Measurements from ENCODE around the gene OTOF. TPM values are rescaled to one million over a fixed set of nuclear protein-coding genes. Genes with fewer than 3 reads are reported as not detected.

OTOF gene
- total and polyA plus RNA-seq, 4 donors = 0.03 to 0.09 (median 0.08) TPM; not detected in 1

DNA sequence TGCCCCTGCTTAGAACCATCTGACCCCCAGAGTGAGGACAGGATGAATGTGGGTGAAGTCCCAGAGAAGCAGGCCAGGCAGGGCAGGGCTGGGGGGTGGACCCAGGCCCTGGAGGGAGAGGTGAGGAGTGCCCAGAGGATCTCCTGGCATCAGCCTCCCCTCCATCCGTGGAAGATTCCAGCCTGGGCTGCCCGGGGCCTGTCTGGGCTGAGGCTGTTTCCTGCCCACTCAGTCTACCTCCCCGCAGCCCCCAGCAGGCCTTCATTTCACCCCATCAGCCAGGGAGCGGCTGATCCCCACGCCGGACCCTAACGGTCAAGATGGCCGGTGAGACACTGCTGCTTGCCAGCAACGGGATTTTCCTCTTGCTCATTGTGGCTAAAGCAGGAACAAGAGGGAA is 35.3 kb upstream of the OTOF start:
- WGBS, 2 donors = 82 to 94% methylated on average over 9 of the region's 9 CpGs
- Histone ChIP-seq H3K9me3 (ENCODE audit: control insufficient read depth in 4 of 4, insufficient read depth in 3 of 4, low read length in 3 of 4) (no peaks in the 10 kb centered on the region), H3K4me1 (ENCODE audit: control insufficient read depth in 5 of 5, insufficient read depth in 5 of 5, low read length in 5 of 5) (no peaks in the 10 kb centered on the region), H3K27ac (ENCODE audit: low read depth in 1 of 2, low read length in 1 of 2) (no peak overlapping the region), H3K27me3 (ENCODE audit: control insufficient read depth in 3 of 3, insufficient read depth in 3 of 3, low read length in 2 of 3) (no peaks in the 10 kb centered on the region), H3K4me3 (no peak overlapping the region), H3K9ac (ENCODE audit: insufficient read depth in 1 of 2, low read length in 2 of 2) (no peak overlapping the region), H3K36me3 (ENCODE audit: control insufficient read depth in 4 of 4, insufficient read depth in 4 of 4, low read length in 4 of 4) (no peaks in the 10 kb centered on the region)
- TF ChIP-seq, protein P1, sequence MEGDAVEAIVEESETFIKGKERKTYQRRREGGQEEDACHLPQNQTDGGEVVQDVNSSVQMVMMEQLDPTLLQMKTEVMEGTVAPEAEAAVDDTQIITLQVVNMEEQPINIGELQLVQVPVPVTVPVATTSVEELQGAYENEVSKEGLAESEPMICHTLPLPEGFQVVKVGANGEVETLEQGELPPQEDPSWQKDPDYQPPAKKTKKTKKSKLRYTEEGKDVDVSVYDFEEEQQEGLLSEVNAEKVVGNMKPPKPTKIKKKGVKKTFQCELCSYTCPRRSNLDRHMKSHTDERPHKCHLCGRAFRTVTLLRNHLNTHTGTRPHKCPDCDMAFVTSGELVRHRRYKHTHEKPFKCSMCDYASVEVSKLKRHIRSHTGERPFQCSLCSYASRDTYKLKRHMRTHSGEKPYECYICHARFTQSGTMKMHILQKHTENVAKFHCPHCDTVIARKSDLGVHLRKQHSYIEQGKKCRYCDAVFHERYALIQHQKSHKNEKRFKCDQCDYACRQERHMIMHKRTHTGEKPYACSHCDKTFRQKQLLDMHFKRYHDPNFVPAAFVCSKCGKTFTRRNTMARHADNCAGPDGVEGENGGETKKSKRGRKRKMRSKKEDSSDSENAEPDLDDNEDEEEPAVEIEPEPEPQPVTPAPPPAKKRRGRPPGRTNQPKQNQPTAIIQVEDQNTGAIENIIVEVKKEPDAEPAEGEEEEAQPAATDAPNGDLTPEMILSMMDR (IDR thresholded peaks at IDR 0.05; ENCODE audit: control extremely low read depth, extremely low read depth) = no peak
- ATAC-seq (ENCODE audit: insufficient read depth, low FRiP score) (no peak), DNase-seq (no peak)

DNA sequence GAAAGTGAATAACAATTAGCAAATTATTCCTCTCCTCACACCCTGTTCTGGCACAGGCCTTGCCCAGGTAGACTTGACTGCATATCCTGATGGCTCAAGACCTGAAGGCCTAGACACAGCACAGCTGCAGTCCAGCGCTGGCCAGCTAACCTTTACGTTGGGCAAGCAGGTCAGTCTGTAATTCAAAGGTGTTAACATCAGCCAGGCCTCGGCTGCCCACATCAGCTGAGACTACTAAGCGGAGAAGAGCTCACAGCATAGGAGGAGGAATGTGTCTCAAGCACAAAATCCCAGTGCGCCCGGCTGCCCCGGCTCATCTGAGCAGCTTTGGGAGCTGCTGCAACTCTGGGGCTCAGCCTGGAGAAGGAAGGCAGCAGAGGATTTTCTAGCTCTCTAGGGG is 33.5 kb upstream of the OTOF start:
- Histone ChIP-seq H3K27ac (ENCODE audit: low read depth in 1 of 2, low read length in 1 of 2) (no peak overlapping the region), H3K4me1 (ENCODE audit: control insufficient read depth in 5 of 5, insufficient read depth in 5 of 5, low read length in 5 of 5) (no peaks in the 10 kb centered on the region), H3K36me3 (ENCODE audit: control insufficient read depth in 4 of 4, insufficient read depth in 4 of 4, low read length in 4 of 4) (no peaks in the 10 kb centered on the region), H3K27me3 (ENCODE audit: control insufficient read depth in 3 of 3, insufficient read depth in 3 of 3, low read length in 2 of 3) (no peaks in the 10 kb centered on the region), H3K9me3 (ENCODE audit: control insufficient read depth in 4 of 4, insufficient read depth in 3 of 4, low read length in 3 of 4) (no peaks in the 10 kb centered on the region), H3K4me3 (no peak overlapping the region), H3K9ac (ENCODE audit: insufficient read depth in 1 of 2, low read length in 2 of 2) (no peak overlapping the region)
- 94 to 97% methylated on average over 7 of the region's 7 CpGs for WGBS, 2 donors
- ATAC-seq (ENCODE audit: insufficient read depth, low FRiP score) (no peak), DNase-seq (no peak)
- TF ChIP-seq, protein P1 (IDR thresholded peaks at IDR 0.05; ENCODE audit: control extremely low read depth, extremely low read depth) = no peak

DNA sequence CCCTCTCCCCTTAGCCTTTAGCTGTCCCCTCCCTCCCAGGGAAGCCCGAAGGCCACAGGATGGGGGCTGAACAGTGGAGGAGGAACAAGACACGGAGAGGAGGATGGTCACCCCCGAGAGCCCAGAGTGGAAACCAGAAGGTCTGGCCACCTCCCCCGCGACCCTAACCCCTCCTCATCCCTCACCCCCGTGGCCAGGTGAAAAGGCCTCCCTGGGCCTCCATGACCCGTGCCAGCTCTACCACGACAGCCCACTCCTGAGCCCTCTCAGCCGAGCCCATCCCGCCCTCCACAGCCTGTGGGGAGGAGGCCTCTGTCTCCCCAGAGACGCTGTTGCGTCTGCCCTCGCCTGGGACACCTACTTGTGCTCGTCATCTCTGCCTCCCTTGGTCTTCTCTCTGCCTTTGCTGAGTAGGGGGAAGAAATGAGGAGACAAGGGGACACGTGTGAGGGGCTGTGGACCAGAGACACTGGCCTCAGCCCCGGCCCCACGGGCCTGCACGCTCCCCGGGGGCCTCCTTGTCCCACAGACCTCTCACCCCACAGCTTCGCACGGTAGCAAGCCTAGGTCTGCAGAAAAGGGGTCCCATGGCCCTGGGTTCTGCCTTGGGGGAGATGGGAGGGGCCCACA is 32.5 kb upstream of the OTOF start:
- ATAC-seq (ENCODE audit: insufficient read depth, low FRiP score) = no peak
- no peak overlapping the region for H3K27ac ChIP-seq (ENCODE audit: low read depth in 1 of 2, low read length in 1 of 2)
- H3K4me3 ChIP-seq = no peak overlapping the region
- H3K36me3 ChIP-seq (ENCODE audit: control insufficient read depth in 4 of 4, insufficient read depth in 4 of 4, low read length in 4 of 4) = no peaks in the 10 kb centered on the region
- TF ChIP-seq, protein P1 (IDR thresholded peaks at IDR 0.05; ENCODE audit: control extremely low read depth, extremely low read depth) = no peak
- H3K27me3 ChIP-seq (ENCODE audit: control insufficient read depth in 3 of 3, insufficient read depth in 3 of 3, low read length in 2 of 3) = no peaks in the 10 kb centered on the region
- 89 to 93% methylated on average over 21 of the region's 21 CpGs for WGBS, 2 donors
- H3K9ac ChIP-seq (ENCODE audit: insufficient read depth in 1 of 2, low read length in 2 of 2) = no peak overlapping the region
- H3K4me1 ChIP-seq (ENCODE audit: control insufficient read depth in 5 of 5, insufficient read depth in 5 of 5, low read length in 5 of 5) = no peaks in the 10 kb centered on the region
- H3K9me3 ChIP-seq (ENCODE audit: control insufficient read depth in 4 of 4, insufficient read depth in 3 of 4, low read length in 3 of 4) = no peaks in the 10 kb centered on the region
- DNase-seq = no peak

DNA sequence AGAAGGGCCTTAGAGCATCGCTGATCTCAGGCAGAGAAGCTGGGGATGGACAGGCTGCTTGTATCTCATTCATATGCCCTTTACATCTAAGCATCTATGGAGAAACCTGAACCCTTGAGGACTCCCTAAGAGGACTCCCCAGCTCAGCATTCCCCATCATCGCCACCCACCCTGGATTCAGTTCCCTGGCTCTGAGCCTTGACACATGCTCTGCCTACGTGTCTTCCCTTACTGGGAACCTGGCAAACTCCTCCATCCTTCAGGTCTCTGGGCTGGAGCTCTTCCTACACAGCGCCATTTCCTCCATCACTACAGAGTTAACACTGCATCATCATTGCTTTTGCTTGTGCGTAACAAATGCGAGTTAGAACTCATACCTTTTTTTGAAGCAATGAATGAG is 31.2 kb upstream of the OTOF start:
- no peak overlapping the region for H3K9ac ChIP-seq (ENCODE audit: insufficient read depth in 1 of 2, low read length in 2 of 2)
- 90 to 95% methylated on average over 6 of the region's 6 CpGs for WGBS, 2 donors
- ATAC-seq (ENCODE audit: insufficient read depth, low FRiP score) (no peak), DNase-seq (no peak)
- H3K4me1 ChIP-seq (ENCODE audit: control insufficient read depth in 5 of 5, insufficient read depth in 5 of 5, low read length in 5 of 5) = no peaks in the 10 kb centered on the region
- TF ChIP-seq, protein P1 (IDR thresholded peaks at IDR 0.05; ENCODE audit: control extremely low read depth, extremely low read depth) = no peak
- H3K36me3 ChIP-seq (ENCODE audit: control insufficient read depth in 4 of 4, insufficient read depth in 4 of 4, low read length in 4 of 4) = no peaks in the 10 kb centered on the region
- peaks cover 0 to 2% (median 0%) of the 10 kb centered on the region in 3 donors for H3K27me3 ChIP-seq (ENCODE audit: control insufficient read depth in 3 of 3, insufficient read depth in 3 of 3, low read length in 2 of 3)
- H3K4me3 ChIP-seq = no peak overlapping the region
- H3K9me3 ChIP-seq (ENCODE audit: control insufficient read depth in 4 of 4, insufficient read depth in 3 of 4, low read length in 3 of 4) = no peaks in the 10 kb centered on the region
- H3K27ac ChIP-seq (ENCODE audit: low read depth in 1 of 2, low read length in 1 of 2) = no peak overlapping the region
